GM19397 (cell line): ENCODE results near the gene BMPER.

Source experiments
- ATAC-seq: cut with Tn5 transposase; IDR thresholded peaks from one replicate; pipeline ENCODE4 v1.9.1; 2021; ENCODE audit warnings: mild to moderate bottlenecking, moderate library complexity; ENCODE audit not compliant: unreplicated experiment

BMPER gene

DNA sequence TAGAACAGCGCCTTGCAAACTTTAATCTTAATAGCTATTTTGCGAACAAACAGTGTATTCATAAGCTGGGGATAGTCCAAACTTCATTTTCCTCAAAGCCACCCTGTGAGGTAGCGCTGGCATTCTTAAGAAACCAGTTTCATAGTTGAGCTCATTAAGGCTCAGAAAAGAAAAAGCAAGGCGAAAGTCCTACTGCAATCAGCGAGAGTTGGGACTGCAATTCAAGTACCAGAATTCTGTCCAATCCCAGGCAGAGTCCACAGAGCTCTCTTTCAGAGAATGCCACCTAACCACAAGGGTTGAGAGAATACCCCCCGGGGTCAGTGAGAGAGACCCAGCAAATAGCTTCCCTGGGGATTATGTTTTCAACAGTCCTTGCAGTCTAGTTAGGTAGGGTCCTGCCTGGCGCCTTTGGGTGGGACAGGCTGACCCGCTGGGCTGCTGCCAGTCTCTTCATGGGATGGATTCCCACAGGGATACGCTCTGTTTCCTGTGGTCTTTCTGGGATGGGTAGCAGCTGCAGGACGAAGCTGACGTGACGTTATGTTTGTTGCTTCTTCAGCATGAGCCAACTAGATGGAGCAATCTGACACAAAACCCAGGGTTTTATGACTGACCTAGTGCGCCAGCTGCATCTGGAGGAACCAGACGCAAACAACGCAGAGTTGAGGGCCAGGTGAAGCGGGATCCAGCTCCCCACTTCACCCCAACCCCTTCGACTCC is 16.0 kb downstream of the BMPER start:
- no peak for ATAC-seq

DNA sequence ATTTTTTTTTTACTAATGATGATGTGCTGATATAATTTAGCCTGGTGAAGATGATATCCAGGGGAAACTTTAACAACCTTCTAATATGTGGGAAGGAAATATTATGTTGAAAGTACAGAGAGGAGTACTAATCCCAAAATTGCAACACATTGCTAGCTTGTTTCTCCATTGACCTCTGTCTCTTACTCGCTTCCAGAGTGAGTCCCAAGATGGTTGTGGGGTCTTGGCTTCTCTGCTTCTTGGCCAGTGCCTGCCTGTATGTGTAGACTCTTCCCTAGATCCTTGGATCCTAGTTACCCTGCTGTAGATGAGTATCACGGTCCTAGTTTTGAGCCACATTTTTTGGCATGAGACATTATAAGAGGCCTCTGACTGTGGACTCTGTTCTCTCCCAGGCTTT is 17.5 kb downstream of the BMPER start:
- no peak for ATAC-seq

DNA sequence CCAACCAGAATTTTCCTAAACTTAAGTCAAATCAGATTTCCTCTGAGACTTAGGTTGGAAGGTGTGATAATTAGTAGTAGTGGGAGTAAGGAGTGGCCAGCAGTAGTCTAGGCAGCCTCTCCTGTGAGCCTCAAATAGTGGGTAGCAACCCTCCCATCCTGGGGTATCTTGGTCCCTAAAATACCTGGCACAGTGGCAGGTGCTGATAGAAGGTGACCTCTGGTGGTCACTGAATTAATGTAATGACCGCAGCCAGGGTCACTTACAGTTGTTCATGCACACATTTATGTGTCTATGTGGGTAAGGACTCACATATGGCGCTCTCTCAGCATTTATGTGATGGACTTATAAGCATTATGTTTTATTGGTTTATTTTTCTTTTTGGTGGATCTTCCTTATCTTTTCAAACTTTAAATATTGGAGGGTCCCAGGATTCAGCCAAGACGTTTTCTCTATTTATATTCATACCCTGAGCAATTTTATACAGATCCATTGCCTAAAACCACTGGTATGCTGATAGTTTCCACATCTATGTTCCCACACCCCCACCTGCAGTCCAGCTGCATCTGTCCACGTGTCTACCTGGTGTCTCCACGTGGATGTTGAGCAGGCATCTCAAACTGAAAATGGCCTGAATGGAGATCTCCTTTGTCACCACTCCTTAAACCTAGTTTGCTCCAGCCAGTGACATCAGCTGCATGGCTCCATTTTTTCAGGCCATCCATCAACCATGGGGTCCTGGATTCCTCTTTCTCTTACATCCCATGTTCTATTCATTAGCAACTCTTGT is 18.3 kb downstream of the BMPER start:
- no peak for ATAC-seq

DNA sequence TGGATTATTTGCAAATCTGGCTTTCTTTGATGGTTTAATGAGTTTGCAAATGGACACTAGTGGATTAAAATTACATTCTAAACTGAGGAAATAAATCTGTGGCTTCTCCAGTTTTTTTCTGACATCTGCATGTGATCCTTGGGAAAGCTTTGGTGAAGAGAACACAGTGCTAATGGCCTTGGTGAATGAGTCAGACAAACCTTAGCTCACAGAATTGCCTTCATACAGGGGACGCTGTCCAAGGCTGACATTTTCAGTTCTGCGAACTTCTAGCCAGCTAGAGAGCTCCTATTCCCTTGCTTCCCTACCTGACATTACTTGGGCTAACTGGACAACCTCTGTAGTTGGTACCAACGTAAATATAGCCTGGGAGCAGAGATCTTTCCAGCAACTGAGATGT is 21.2 kb downstream of the BMPER start:
- ATAC-seq, result no peak

DNA sequence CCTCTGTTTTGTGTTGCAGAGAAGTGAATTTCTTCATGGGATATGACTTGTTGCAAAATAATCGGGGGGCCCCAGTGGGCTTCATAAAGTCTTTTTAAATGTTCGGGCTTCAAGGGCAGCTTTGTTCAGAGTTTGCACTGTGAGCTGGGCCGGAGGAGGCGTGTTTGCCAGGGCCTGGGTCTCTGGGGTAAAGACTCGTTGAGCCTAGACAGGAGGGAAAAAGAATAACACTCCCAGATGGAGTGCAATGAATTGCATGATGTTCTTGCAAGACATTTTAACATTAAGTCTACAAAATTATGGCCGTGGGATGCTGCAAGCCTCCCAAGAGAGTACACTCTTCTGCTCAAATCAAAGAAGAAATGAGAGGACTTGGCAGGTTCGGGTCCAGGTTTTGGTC is 23.6 kb downstream of the BMPER start:
- ATAC-seq, result no peak

DNA sequence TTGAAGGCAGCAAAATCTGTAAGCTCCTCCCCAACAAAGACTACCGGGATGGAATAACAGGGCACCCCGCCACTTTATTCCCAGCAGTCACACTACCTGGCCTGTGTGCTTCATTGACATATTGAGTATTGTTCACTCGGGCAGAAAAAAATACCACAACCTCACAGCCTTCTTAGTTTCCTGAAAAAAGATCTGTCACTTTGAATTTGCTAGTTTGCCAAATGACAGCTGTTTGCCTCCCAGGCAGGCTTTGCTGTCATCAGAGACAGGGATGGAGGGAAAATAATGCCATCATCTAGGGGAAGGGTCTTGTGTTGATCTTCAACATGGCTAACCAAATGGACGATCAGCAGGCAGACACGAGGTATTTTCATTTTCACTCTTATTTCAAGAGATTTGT is 26.9 kb downstream of the BMPER start:
- ATAC-seq, result no peak

DNA sequence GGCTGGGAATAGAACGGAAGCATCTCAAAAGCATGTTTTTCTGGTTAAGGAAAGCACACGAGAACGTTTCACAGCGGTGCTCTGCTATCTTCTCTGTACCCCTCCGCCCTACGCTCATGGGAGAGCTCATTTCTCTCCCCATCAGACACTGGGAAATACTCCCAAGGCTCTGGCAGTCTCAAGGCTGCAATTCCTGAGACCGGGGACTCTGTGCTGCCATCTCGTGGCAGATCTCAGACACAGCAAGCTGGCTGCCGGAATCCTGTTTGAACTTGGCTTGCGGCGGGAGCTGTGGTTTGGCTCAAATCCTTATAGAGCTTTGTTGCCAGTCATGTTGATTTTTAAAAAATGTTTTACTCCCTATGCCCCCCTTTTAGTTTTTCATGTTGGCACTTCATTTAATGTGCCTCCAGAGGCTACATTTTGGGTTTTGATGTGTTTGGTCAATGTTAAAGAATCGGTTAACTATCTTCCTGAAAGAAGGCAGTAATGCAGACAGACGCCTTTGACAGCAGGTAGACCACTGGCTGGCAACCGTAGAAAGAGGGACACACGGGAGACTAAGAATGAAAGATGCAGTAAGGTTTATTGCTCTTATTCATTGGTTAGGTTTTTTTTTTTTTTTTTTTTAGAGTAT is 27.6 kb downstream of the BMPER start:
- peak; percentile 65 for ATAC-seq

DNA sequence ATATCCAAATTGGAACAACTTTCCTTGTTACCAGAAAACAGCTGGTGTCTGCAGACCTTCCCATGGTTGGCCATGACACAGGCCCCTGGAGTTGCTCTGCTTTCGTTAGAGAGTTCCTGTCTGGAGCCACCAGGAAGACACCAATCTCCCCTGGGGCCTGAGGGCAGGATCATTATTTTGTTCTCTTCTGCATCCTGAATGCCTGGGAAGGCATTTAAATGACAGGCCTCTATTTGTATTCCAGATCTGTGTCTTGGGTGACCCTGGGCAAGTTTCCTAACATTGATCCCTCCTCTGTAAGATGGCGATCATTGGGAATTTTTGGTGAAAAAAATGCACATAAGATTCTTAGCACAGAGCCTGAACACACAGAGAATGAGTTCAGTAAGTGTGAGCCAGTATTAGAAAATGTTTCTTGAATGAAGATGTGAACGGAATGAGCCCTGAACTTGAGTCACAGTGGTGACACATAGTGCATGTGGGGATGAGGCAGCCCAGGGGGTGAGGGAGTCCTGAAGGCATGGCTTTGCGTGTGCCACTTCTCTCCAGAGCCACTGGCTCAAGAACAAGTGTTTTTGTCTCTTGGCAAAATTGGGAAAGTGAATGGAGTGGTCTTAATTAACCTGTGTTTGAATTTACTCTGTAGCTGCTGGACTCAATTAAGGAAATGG is 28.4 kb downstream of the BMPER start:
- no peak for ATAC-seq

DNA sequence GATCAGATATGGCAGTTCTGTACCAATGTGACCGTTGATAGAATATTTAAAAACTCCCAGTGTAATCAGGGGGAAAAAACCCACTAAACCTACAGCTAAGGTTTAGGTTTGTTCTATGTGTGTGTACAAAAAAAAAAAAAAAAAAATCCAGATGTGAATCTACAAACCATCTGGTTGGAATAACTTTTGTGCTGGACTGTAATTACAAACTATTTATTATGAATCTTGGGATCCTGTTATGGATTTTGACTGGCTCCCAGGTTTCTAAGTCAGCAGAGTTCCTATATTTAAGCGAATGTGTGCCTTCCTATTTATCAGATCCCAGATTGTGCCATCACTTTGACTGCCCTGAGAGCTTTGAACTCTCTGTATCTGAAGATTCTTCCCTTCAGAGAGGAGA is 29.1 kb downstream of the BMPER start:
- no peak for ATAC-seq

DNA sequence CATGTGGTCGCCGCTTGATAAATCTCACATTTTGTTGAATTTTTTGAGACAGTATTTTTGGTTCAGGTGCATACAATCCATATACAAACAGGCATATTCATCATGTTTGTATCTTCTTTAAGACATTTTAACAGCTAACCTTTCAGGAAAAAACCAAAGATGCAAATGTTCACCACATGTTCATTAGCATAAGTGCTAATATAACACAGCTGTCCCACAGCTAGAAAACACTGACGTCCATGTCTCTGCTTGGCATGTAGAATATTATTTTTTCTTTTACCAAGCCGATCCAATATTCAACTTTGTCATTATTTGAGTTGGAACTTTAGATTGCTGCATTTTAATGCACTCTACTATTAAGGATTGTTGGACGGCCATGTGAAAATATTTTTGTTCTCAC is 31.2 kb downstream of the BMPER start:
- no peak for ATAC-seq

DNA sequence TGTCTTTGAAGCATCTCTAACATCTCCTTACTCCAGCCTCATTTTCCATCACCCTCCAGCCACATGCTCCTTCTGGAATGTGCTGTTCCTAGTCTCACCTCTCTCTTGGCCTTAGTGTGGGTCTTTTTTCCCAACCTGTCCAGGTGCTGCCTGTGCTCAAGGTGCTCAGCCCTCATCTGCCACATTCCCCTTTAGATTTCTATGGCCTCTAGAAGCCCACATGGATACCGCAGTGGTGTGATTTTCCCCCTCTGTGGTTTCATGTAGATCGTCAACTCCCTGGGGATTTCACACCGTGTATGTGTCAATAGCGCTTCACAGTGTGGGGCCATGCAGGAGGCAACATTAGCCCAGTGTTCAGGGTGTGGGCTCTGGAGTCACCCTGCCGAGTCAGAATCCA is 32.5 kb downstream of the BMPER start:
- ATAC-seq, result no peak

DNA sequence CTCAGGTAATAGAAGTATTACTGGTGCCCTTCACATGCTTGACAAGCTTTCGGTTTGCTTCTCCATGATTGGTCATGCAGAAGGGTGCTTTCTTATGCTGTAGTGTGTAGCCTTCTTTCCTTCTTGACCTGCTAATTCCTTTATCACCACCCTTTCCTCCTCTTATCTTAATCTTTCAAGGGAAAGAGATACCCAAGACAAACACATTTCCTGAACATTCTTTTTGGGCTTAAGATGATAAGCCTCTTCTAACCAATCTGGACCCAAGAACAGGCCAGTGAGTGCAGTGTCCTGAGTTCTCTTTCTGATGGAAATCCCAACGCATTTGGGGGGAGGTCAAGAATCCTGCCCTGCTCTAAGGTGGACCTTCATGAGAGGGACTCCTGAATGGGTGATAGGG is 33.8 kb downstream of the BMPER start:
- no peak for ATAC-seq

DNA sequence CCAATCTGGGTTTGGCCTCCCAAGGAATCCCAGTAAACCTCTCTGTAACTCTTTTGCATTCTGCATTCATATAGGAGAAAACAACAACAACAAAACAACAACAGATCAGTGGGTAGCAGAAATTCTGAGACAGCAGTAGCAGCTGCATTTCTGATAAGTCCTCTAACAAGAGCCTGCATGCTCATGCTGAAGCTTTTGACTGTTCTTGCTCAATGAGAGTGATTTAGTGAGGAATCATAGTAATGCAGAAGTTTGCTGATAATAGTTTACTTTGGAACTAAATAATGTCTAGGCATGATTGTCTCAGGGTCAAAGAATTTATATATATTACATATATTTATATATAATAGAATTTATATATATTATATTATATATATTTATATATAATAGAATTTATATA is 35.2 kb downstream of the BMPER start:
- ATAC-seq, result no peak

DNA sequence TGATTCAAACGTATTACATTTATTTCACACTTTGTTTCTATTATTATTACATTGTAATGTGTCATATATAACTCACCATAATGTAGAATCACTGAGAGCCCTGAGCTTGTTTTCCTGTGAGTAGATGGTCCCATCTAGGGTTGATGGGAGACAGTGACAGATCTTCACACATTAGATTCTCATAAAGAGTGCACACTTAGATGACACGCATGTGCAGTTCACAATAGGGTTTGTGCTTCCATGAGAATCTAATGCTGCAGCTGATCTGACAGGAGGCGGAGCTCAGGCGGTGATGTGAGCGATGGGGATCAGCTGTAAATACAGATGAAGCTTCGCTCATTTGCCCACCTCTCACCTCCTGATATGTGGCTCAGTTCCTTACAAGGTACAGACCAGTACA is 36.1 kb downstream of the BMPER start:
- ATAC-seq, result no peak

DNA sequence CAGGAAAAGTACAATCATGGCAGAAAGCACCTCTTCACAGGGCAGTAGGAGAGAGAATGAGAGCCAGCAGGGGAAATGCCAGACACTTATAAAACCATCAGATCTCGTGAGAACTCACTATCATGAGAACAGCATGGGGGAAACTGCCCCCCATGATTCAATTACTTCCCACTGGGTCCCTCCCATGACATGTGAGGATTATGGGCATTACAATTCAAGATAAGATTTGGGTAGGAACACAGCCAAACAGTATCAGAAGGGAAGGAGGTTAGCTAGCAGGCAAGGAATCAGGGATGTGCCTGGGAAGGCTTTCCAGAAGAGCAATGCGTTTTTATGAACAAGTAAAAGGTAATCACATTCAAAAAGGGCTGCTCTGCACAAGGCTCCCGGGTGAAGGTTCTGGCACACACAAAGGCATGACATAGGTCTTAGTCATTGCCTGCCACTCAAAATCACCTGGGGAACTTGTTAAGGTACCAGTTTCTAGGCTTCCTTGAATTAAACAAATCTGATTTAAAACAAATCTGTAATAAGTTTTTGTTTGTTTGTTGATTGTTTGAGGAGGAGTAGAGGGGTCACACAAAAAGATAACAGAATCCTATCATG is 40.9 kb downstream of the BMPER start:
- no peak for ATAC-seq

DNA sequence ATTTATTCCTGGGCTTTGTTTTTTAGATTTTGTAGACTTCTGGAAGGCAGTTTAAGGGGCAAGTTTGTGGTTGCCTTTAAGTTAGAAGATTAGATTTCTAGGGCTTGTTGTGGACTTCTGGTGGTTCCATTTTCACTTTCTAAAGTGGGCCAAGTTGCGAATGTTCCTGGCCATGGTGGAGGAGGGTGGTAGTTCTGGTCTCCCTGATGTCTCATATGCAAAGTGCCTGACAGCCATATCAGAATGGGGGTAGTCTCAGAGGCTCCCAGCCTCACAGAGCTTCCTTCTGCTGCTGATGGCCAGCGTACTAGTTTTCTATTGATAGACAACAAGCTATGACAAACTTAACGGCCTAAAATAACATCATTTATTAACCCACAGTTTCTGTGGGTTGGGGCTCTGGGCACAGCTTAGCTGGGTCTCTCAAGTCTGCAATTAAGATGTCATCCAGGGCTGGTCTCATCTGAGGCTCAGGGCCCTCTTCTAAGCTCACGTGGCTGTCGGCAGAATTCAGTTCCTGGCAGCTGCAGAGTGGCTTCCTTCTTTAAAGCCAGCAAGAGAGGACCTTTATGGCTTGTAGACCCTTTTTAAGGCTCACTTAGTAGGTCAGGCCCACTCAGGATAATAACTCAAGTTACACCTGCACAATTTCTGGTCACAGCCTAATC is 44.8 kb downstream of the BMPER start:
- no peak for ATAC-seq

DNA sequence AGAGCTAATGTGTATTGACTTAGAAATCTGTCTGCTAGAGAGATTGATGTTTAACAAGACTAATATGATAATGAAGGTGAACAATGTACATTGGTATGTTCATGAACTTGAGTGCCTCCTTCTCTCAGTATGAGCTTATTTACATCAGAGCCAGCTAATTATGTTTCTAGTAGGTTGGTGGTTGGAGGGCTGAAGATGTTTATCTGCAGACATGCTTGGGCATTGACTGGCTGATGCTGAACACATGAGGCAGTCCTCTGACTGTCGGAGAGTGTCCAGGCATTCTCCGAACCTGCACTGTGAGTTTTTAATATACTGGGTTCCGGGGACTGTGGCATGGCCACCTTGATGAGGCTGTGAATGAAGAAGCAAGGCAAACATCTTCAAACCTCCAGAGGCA is 47.5 kb downstream of the BMPER start:
- ATAC-seq, result no peak

DNA sequence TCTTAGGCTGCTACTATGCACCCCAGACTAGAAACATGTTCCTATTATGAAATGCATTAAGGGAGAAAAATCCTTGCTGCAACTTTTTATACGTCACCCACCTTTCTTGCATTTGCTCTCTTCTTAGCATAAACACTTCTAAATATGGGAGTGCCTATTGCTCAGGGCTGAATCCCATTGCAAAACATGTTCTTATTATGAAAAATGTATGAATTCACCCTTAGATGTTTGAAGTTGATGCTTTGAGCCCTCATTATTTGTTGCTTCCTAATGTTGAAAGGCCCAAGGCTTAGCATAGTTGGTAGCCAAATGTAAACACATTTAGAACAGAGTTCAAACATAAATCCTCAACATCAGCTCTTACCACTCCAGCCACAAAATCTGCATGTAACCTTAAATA is 52.8 kb downstream of the BMPER start:
- no peak for ATAC-seq

DNA sequence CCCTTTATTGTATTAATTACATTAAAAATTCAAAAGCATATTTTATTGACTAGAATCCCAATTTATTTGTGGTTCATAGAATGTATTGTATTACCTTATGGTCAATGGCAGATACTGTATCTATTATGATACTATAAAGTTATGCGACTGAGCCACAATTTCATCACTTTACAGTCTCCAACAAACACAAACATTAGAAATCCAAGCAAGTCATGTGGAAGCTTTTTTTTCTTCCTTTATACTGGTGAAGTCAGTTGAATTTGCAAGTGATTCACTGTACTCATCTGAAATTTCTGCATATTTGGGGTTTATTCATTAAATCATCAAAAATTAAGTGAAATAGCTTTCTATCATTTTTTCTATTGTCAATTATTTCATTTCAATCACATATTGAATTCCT is 54.3 kb downstream of the BMPER start:
- ATAC-seq, result no peak

DNA sequence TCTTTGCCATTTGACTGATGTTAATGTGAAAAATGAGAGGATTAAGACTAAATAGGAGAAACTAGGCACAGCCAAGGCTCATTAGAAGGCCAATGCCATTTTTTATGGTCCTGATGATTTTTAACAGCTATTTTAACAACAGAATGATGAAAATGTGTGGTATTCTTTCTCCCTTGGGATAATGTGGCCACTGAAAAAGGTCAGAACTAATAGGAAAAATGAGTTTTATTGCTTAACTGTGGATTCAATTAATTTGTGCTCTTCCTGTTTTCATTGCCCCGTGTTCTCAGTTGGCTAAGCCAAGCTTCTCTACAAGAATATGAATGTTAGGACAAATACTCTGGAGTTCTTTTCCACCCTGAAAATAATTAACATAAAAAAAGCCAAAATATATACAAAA is 56.6 kb downstream of the BMPER start:
- no peak for ATAC-seq
